ENCODE data around the gene DNAAF8. TPM values are rescaled to one million over a fixed set of nuclear protein-coding genes. Genes with fewer than 3 reads are reported as not detected.

DNAAF8 gene
- polyA plus RNA-seq, 3 donors = 0.04 to 0.36 TPM; not detected in 1

GRCh38 chr16:4726616-4727015 lies 7.7 kb upstream of the DNAAF8 start:
- Mint-ChIP-seq H3K36me3 (peaks cover 49 to 61% of the 10 kb centered on the region in 2 donors), H3K4me3 (no peak overlapping the region), H3K27me3 (ENCODE audit: low read depth in 3 of 3) (no peaks in the 10 kb centered on the region), H3K27ac (no peak overlapping the region), H3K4me1 (no peaks in the 10 kb centered on the region), H3K9me3 (no peaks in the 10 kb centered on the region)
- no peak for TF ChIP-seq CTCF (IDR thresholded peaks at IDR 0.05)
- Histone ChIP-seq H3K9me3 (replicated peaks in 1 of 2; ENCODE audit: control insufficient read depth in 1 of 2, insufficient read depth in 1 of 2, low read length in 2 of 2) (no peaks in the 10 kb centered on the region), H3K27me3 (ENCODE audit: control insufficient read depth in 2 of 2, insufficient read depth in 2 of 2, low read length in 2 of 2) (no peaks in the 10 kb centered on the region), H2AFZ (ENCODE audit: insufficient read depth, low read depth, low read length, poor library complexity, severe bottlenecking) (no peak overlapping the region), H4K20me1 (ENCODE audit: insufficient read depth, low read length) (no peaks in the 10 kb centered on the region), H3K4me2 (replicated peaks; ENCODE audit: extremely low read depth, low read length, poor library complexity, severe bottlenecking) (no peak overlapping the region), H3K4me1 (ENCODE audit: control insufficient read depth in 1 of 2, insufficient read depth in 2 of 2, low read length in 2 of 2) (no peaks in the 10 kb centered on the region), H3K36me3 (replicated peaks in 1 of 2; ENCODE audit: control insufficient read depth in 1 of 2, insufficient read depth in 2 of 2, low read length in 2 of 2) (peaks cover 37 to 75% of the 10 kb centered on the region in 2 donors), H3K27ac (ENCODE audit: low read depth in 1 of 2, low read length in 2 of 2) (no peak overlapping the region), H3K79me2 (ENCODE audit: insufficient read depth, low read length) (no peaks in the 10 kb centered on the region), H3K4me3 (replicated peaks in 1 of 3; ENCODE audit: low read depth in 2 of 3, low read length in 3 of 3) (no peak overlapping the region), H3K9ac (ENCODE audit: insufficient read depth, low read length, poor library complexity, severe bottlenecking) (no peak overlapping the region)
- no peak for DNase-seq
- intact Hi-C loops (cut with micrococcal nuclease) = no loop called here
- 92% methylated on average over 18 of the region's 18 CpGs for WGBS (ENCODE audit: insufficient coverage)

GRCh38 chr16:4728676-4729075 lies 5.7 kb upstream of the DNAAF8 start:
- Histone ChIP-seq H3K79me2 (ENCODE audit: insufficient read depth, low read length) (peaks cover 7% of the 10 kb centered on the region), H3K4me2 (replicated peaks; ENCODE audit: extremely low read depth, low read length, poor library complexity, severe bottlenecking) (no peak overlapping the region), H3K9me3 (replicated peaks in 1 of 2; ENCODE audit: control insufficient read depth in 1 of 2, insufficient read depth in 1 of 2, low read length in 2 of 2) (no peaks in the 10 kb centered on the region), H3K4me1 (ENCODE audit: control insufficient read depth in 1 of 2, insufficient read depth in 2 of 2, low read length in 2 of 2) (peaks cover 6% of the 10 kb centered on the region in 2 donors), H3K27me3 (ENCODE audit: control insufficient read depth in 2 of 2, insufficient read depth in 2 of 2, low read length in 2 of 2) (no peaks in the 10 kb centered on the region), H3K36me3 (replicated peaks in 1 of 2; ENCODE audit: control insufficient read depth in 1 of 2, insufficient read depth in 2 of 2, low read length in 2 of 2) (peaks cover 32 to 65% of the 10 kb centered on the region in 2 donors), H2AFZ (ENCODE audit: insufficient read depth, low read depth, low read length, poor library complexity, severe bottlenecking) (no peak overlapping the region), H3K4me3 (replicated peaks in 1 of 3; ENCODE audit: low read depth in 2 of 3, low read length in 3 of 3) (no peak overlapping the region), H3K9ac (ENCODE audit: insufficient read depth, low read length, poor library complexity, severe bottlenecking) (no peak overlapping the region), H4K20me1 (ENCODE audit: insufficient read depth, low read length) (no peaks in the 10 kb centered on the region), H3K27ac (ENCODE audit: low read depth in 1 of 2, low read length in 2 of 2) (no peak overlapping the region)
- Mint-ChIP-seq H3K4me1 (peaks cover 5% of the 10 kb centered on the region), H3K27me3 (ENCODE audit: low read depth in 3 of 3) (no peaks in the 10 kb centered on the region), H3K9me3 (no peaks in the 10 kb centered on the region), H3K4me3 (no peak overlapping the region), H3K27ac (no peak overlapping the region), H3K36me3 (peaks cover 43 to 46% of the 10 kb centered on the region in 2 donors)
- 100% methylated on average over 5 of the region's 8 CpGs for WGBS (ENCODE audit: insufficient coverage)
- intact Hi-C loops (cut with micrococcal nuclease) = no loop called here
- no peak for TF ChIP-seq CTCF (IDR thresholded peaks at IDR 0.05)
- no peak for DNase-seq
